ENCODE results near the gene PPP1R37. TPM values are rescaled to one million over a fixed set of nuclear protein-coding genes. Genes with fewer than 3 reads are reported as not detected.

PPP1R37 gene
- total RNA-seq, 1 experiment from 2014 or later, result 33.6 TPM

GRCh38 chr19:45069056-45069455, 23.9 kb upstream of the PPP1R37 start:
- Histone ChIP-seq H3K23ac (ENCODE audit: insufficient read length, low read depth, low read length) (no peak overlapping the region), H3K4me1 (ENCODE audit: insufficient read depth, low read length) (no peaks in the 10 kb centered on the region), H3K27me3 (ENCODE audit: insufficient read depth, low read length) (no peaks in the 10 kb centered on the region), H3K9ac (ENCODE audit: extremely low read depth, insufficient read length, low read length) (no peak overlapping the region), H3T11ph (ENCODE audit: low read length) (no peak overlapping the region), H2BK20ac (ENCODE audit: low read depth, low read length, poor library complexity, severe bottlenecking) (no peak overlapping the region), H4K8ac (replicated peaks; ENCODE audit: insufficient read length, low read depth, low read length) (no peak overlapping the region), H2BK15ac (ENCODE audit: low read depth, low read length) (no peak overlapping the region), H3K14ac (ENCODE audit: insufficient read depth, low read length) (no peak overlapping the region), H2BK120ac (ENCODE audit: low read depth, low read length, poor library complexity, severe bottlenecking) (no peak overlapping the region), H3K23me2 (ENCODE audit: insufficient read length, low read depth, low read length, poor library complexity, severe bottlenecking) (no peaks in the 10 kb centered on the region), H3K4ac (ENCODE audit: low read depth, low read length) (no peak overlapping the region), H2BK5ac (ENCODE audit: insufficient read length, low read length) (no peak overlapping the region), H3K18ac (ENCODE audit: insufficient read length, low read depth, low read length) (no peak overlapping the region), H3K79me1 (ENCODE audit: insufficient read depth, low read depth, low read length, poor library complexity, severe bottlenecking) (no peaks in the 10 kb centered on the region), H2AFZ (ENCODE audit: low read length) (no peak overlapping the region), H3K9me3 (ENCODE audit: control insufficient read depth, low read depth, low read length) (no peaks in the 10 kb centered on the region), H3K79me2 (ENCODE audit: insufficient read depth, low read length) (no peaks in the 10 kb centered on the region), H3K4me2 (ENCODE audit: insufficient read depth, insufficient read length, low read length) (no peak overlapping the region), H2AK5ac (ENCODE audit: insufficient read length, low read length) (no peak overlapping the region), H4K20me1 (ENCODE audit: control insufficient read depth, insufficient read depth, insufficient read length) (no peaks in the 10 kb centered on the region), H2BK12ac (ENCODE audit: insufficient read length, low read depth, low read length) (no peak overlapping the region), H3K56ac (ENCODE audit: insufficient read length, low read depth, low read length) (no peak overlapping the region), H4K5ac (ENCODE audit: insufficient read length, low read depth, low read length) (no peak overlapping the region), H3K27ac (ENCODE audit: insufficient read length, low read depth, low read length) (no peak overlapping the region), H4K91ac (ENCODE audit: insufficient read length, low read depth, low read length) (no peak overlapping the region)
- peaks cover 6 to 16% of the 10 kb centered on the region in 2 experiments for H3K4me1 Mint-ChIP-seq
- peak overlapping the region; percentile 10 to 76 (median 64); a peak in 4 of 7 replicates for H3K27ac Mint-ChIP-seq
- no peaks in the 10 kb centered on the region for H3K9me3 Mint-ChIP-seq
- no peak overlapping the region; a peak in 2 of 5 replicates for H3K4me3 Mint-ChIP-seq
- no peak for TF ChIP-seq CTCF (conservative IDR thresholded peaks at IDR 0.05)
- no CpG with 5 or more reads among the region's 13 CpGs for WGBS (ENCODE audit: extremely low coverage, insufficient read length, low lambda C conversion rate)
- DNase-seq, result peak; percentile 84
- H3K27me3 Mint-ChIP-seq (ENCODE audit: low read depth), result no peaks in the 10 kb centered on the region
- peaks cover 37 to 63% (median 55%) of the 10 kb centered on the region in 3 experiments for H3K36me3 Mint-ChIP-seq (ENCODE audit: insufficient read depth in 1 of 3, low read depth in 3 of 3)

All from H9 (cell line).